ENCODE measurements around the gene GINS1.

GRCh38 chr20:25389401-25389857 lies 18.0 kb upstream of the GINS1 start:
- no peak for TF ChIP-seq POLR2A (IDR thresholded peaks at IDR 0.05)
- no peak for TF ChIP-seq CTCF (IDR thresholded peaks at IDR 0.05)
